ENCODE results near the gene UBC.

GRCh38 chr12:124953689-124954405, 39.4 kb upstream of the UBC start:
- TF ChIP-seq POLR2AphosphoS5 (IDR thresholded peaks at IDR 0.05; ENCODE audit: low read depth, low read length) (no peak), TAF1 (IDR thresholded peaks at IDR 0.05; ENCODE audit: low read depth, low read length) (no peak), POLR2A (IDR thresholded peaks at IDR 0.05; ENCODE audit: low read depth, low read length) (no peak), SPI1 (IDR thresholded peaks at IDR 0.05; ENCODE audit: low read depth, low read length) (no peak)

Measured in GM12891 (cell line).